Neural cell (in vitro differentiated cells): ENCODE measurements around the gene DAW1. TPM values are rescaled to one million over a fixed set of nuclear protein-coding genes. Genes with fewer than 3 reads are reported as not detected.

ENCODE experiments used
- H2AFZ ChIP-seq: fragments of 200-600, 300-800 bp; sonication (generic), shearing (Covaris generic); 2 replicates; pipeline ENCODE4 v1.6.0; 2014; ENCODE audit warnings: low read depth, mild to moderate bottlenecking, antibody characterized with exemption, low read length, moderate library complexity
- H3F3A ChIP-seq: fragments of 200-600 bp; shearing (Covaris generic); 2 replicates; pipeline ENCODE4 v1.6.1; 2016; ENCODE audit warnings: mild to moderate bottlenecking, moderate library complexity, mixed read lengths, antibody characterized with exemption, low read length; ENCODE audit not compliant: insufficient read depth, poor library complexity, severe bottlenecking
- H3K27ac ChIP-seq: fragments of 200-600, 300-800 bp; sonication (generic), shearing (Covaris generic); 2 replicates; pipeline ENCODE4 v1.5.1; 2014; ENCODE audit warnings: mild to moderate bottlenecking, low read length, moderate library complexity
- H3K27me3 ChIP-seq: fragments of 300-800, 200-600 bp; sonication (generic), shearing (Covaris generic); 2 replicates; pipeline ENCODE4 v1.6.0; 2014; ENCODE audit warnings: mild to moderate bottlenecking, low read depth, low read length, moderate library complexity; ENCODE audit not compliant: insufficient read depth
- H3K36me3 ChIP-seq: fragments of 300-800, 200-600 bp; sonication (generic), shearing (Covaris generic); 2 replicates; pipeline ENCODE4 v1.5.1; 2014; ENCODE audit warnings: mild to moderate bottlenecking, antibody characterized with exemption, low read length, moderate library complexity; ENCODE audit not compliant: insufficient read depth
- H3K4me2 ChIP-seq: fragments of 300-800, 200-600 bp; sonication (generic), shearing (Covaris generic); 2 replicates; pipeline ENCODE4 v1.6.0; 2014; ENCODE audit warnings: mild to moderate bottlenecking, low read length
- H3K4me3 ChIP-seq: fragments of 300-800, 200-600 bp; sonication (generic), shearing (Covaris generic); 2 replicates; pipeline ENCODE4 v1.5.1; 2014; ENCODE audit warnings: mild to moderate bottlenecking, low read length, moderate library complexity
- H3K79me2 ChIP-seq: fragments of 200-600 bp; shearing (Covaris generic); replicated peaks from 2 replicates; pipeline ENCODE4 v1.6.0; 2014; ENCODE audit warnings: mild to moderate bottlenecking, low read length, moderate library complexity; ENCODE audit not compliant: insufficient read depth
- H3K9ac ChIP-seq: fragments of 300-800, 200-600 bp; sonication (generic), shearing (Covaris generic); 2 replicates; pipeline ENCODE4 v1.6.1; 2016; ENCODE audit warnings: mild to moderate bottlenecking, low read length, mixed read lengths
- H3K9me2 ChIP-seq: fragments of 200-600 bp; shearing (Covaris generic); 2 replicates; pipeline ENCODE4 v1.6.1; 2016; ENCODE audit warnings: mild to moderate bottlenecking, low read length, mixed read lengths; ENCODE audit not compliant: insufficient read depth
- H3K9me3 ChIP-seq: fragments of 200-600, 300-800 bp; sonication (generic), shearing (Covaris generic); 2 replicates; pipeline ENCODE4 v1.6.1; 2016; ENCODE audit warnings: mild to moderate bottlenecking, mixed run types, low read length, moderate library complexity, mixed read lengths
- H4K20me1 ChIP-seq: fragments of 200-600 bp; shearing (Covaris generic); 2 replicates; pipeline ENCODE4 v1.6.1; 2016; ENCODE audit warnings: mild to moderate bottlenecking, mixed run types; ENCODE audit not compliant: insufficient read depth
- CTCF ChIP-seq: fragments of 450-650 bp; IDR thresholded peaks from 2 replicates; pipeline ENCODE4 v1.5.1; 2014; ENCODE audit warnings: antibody characterized with exemption, mild to moderate bottlenecking, moderate library complexity; ENCODE audit not compliant: poor library complexity, severe bottlenecking
- EP300 ChIP-seq: fragments of 450-650 bp; conservative IDR thresholded peaks from 2 replicates; pipeline ENCODE4 v1.6.1; 2014; ENCODE audit warnings: antibody characterized with exemption, mild to moderate bottlenecking, moderate library complexity; ENCODE audit not compliant: poor library complexity, severe bottlenecking
- EZH2 ChIP-seq: fragments of 200-600, 300-800 bp; shearing (Covaris generic), sonication (generic); IDR thresholded peaks from 2 replicates; pipeline ENCODE4 v1.6.1; 2014; ENCODE audit warnings: antibody characterized with exemption, low read length, borderline replicate concordance, mild to moderate bottlenecking; ENCODE audit not compliant: insufficient read depth, poor library complexity, severe bottlenecking
- MXI1 ChIP-seq: fragments of 450-650 bp; conservative IDR thresholded peaks from 2 replicates; pipeline ENCODE4 v1.6.1; 2014; ENCODE audit warnings: antibody characterized with exemption, mild to moderate bottlenecking; ENCODE audit not compliant: poor library complexity, severe bottlenecking
- POLR2AphosphoS5 ChIP-seq: IDR thresholded peaks from 2 replicates; pipeline ENCODE4 v1.6.1; 2012
- RAD21 ChIP-seq: fragments of 450-650 bp; conservative IDR thresholded peaks from 2 replicates; pipeline ENCODE4 v1.6.1; 2014; ENCODE audit warnings: antibody characterized with exemption, mild to moderate bottlenecking, moderate library complexity
- REST ChIP-seq: IDR thresholded peaks from 2 replicates; pipeline ENCODE4 v1.6.1; 2012; ENCODE audit warnings: borderline replicate concordance
- SMC3 ChIP-seq: fragments of 450-650 bp; conservative IDR thresholded peaks from 2 replicates; pipeline ENCODE4 v1.6.1; 2014; ENCODE audit warnings: antibody characterized with exemption, mild to moderate bottlenecking, moderate library complexity; ENCODE audit not compliant: poor library complexity
- TAF1 ChIP-seq: IDR thresholded peaks from 2 replicates; pipeline ENCODE4 v1.6.1; 2012; ENCODE audit warnings: low read depth
- polyA plus RNA-seq: library from polyadenylated mRNA; depleted of rRNA; stranded (reverse); fragments of >200 nt; gene quantifications from 2 replicates; pipeline ENCODE4 v1.2.3, GENCODE V29; 2014

The DAW1 gene
- polyA plus RNA-seq, 1 donor from 2014 or later, result 1.5 TPM

- H3K27me3 ChIP-seq, result no peaks in the 10 kb centered on the region
- no peak overlapping the region for H2AFZ ChIP-seq
- no peak for TF ChIP-seq SMC3
- no peak for TF ChIP-seq EP300
- TF ChIP-seq POLR2AphosphoS5, result no peak
- no peak for TF ChIP-seq TAF1
- TF ChIP-seq RAD21, result no peak
- no peak for TF ChIP-seq CTCF
- no peak for TF ChIP-seq MXI1
- TF ChIP-seq EZH2, result no peak
- no peak for TF ChIP-seq REST
These were observed 44.3 kb upstream of the DAW1 start for GRCh38 chr2:227827143-227827542.

DNA sequence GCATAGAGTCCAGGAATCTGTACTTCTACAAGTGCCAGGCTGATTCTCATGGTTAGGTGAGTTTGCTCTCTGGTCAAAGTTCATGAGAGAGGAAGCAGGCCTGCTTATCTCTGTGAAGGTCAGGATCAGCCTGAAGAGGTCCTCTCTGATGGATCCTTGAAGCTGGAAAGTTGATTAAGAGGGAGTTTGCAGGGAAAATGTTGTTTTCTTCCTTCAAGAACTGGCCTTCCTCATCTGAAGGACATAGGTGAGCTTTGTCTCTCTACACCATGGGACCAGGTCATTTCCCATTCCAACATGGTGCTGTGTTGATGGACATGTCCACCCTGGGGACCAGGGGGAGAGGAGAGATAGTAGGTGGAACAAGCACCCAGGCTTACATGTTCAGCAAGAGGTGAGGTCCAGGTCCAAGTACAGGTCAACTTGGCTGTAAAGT is 42.9 kb upstream of the DAW1 start:
- no peak overlapping the region for H2AFZ ChIP-seq
- no peaks in the 10 kb centered on the region for H3K9me2 ChIP-seq
- H3K9ac ChIP-seq, result no peak overlapping the region
- H3K79me2 ChIP-seq, result no peaks in the 10 kb centered on the region
- H3K36me3 ChIP-seq, result no peaks in the 10 kb centered on the region
- H3K9me3 ChIP-seq, result no peaks in the 10 kb centered on the region
- H3K4me2 ChIP-seq, result no peak overlapping the region
- H3K27me3 ChIP-seq, result no peaks in the 10 kb centered on the region
- no peak overlapping the region for H3K4me3 ChIP-seq
- no peaks in the 10 kb centered on the region for H3F3A ChIP-seq
- no peak overlapping the region for H3K27ac ChIP-seq
- TF ChIP-seq TAF1 (no peak), EP300 (no peak), RAD21 (no peak), MXI1 (no peak), EZH2 (no peak), CTCF (no peak), POLR2AphosphoS5 (no peak), REST (no peak), SMC3 (no peak)
- no peaks in the 10 kb centered on the region for H4K20me1 ChIP-seq

More at GRCh38 chr2:227827143-227827542, 44.3 kb upstream of the DAW1 start:
- no peak overlapping the region for H3K27ac ChIP-seq
- no peaks in the 10 kb centered on the region for H3K79me2 ChIP-seq
- H3K36me3 ChIP-seq, result no peaks in the 10 kb centered on the region
- H3F3A ChIP-seq, result no peaks in the 10 kb centered on the region
- no peak overlapping the region for H3K4me2 ChIP-seq
- no peaks in the 10 kb centered on the region for H3K9me2 ChIP-seq
- H4K20me1 ChIP-seq, result no peaks in the 10 kb centered on the region
- no peaks in the 10 kb centered on the region for H3K9me3 ChIP-seq
- no peak overlapping the region for H3K4me3 ChIP-seq
- H3K9ac ChIP-seq, result no peak overlapping the region
